Natural killer cell (primary cell): ENCODE data around the gene TTC6. TPM values are rescaled to one million over a fixed set of nuclear protein-coding genes. Genes with fewer than 3 reads are reported as not detected.

Experiments used
- ATAC-seq, 3 donors: fragments of 150-1000 bp in 2 of 3; fragments of 200-7000 bp in 1 of 3; cut with Tn5 transposase; 1 replicate in 1 of 3; 2 replicates in 2 of 3; pipeline ENCODE4 v1.10.0; 2021; ENCODE audit warnings: mild to moderate bottlenecking in 2 of 3, moderate library complexity in 2 of 3
- DNase-seq, 2 donors: peaks; one replicate each; pipeline versions ENCODE4 v3.0.0 to v3.0.0-alpha.2; 2013 to 2021; ENCODE audit warnings: mixed read lengths in 1 of 2
- H3K27ac ChIP-seq: one replicate; pipeline ENCODE4 v1.5.1; 2013; ENCODE audit warnings: mild to moderate bottlenecking, low read length
- H3K27me3 ChIP-seq: one replicate; pipeline ENCODE4 v1.6.1; 2013; ENCODE audit warnings: low read length; ENCODE audit not compliant: control insufficient read depth, insufficient read depth
- H3K36me3 ChIP-seq: one replicate; pipeline ENCODE4 v1.6.1; 2013; ENCODE audit warnings: low read length; ENCODE audit not compliant: control insufficient read depth, insufficient read depth
- H3K4me1 ChIP-seq: one replicate; pipeline ENCODE4 v1.6.1; 2013; ENCODE audit warnings: low read length; ENCODE audit not compliant: control insufficient read depth, insufficient read depth
- H3K4me3 ChIP-seq: one replicate; pipeline ENCODE4 v1.5.1; 2013; ENCODE audit warnings: low read length
- H3K9me3 ChIP-seq: one replicate; pipeline ENCODE4 v1.6.1; 2013; ENCODE audit warnings: low read length; ENCODE audit not compliant: control insufficient read depth, insufficient read depth
- H3K27ac Mint-ChIP-seq, 2 donors: one replicate each; pipeline ENCODE4 v1.8.0; 2022; ENCODE audit warnings: mild to moderate bottlenecking in 2 of 2, mixed read lengths in 2 of 2, moderate library complexity in 1 of 2
- H3K27me3 Mint-ChIP-seq, 2 donors: one replicate each; pipeline ENCODE4 v1.8.0; 2022; ENCODE audit warnings: low read depth in 2 of 2, mixed read lengths in 2 of 2
- H3K36me3 Mint-ChIP-seq: one replicate; pipeline ENCODE4 v1.8.0; 2022; ENCODE audit warnings: mixed read lengths
- H3K4me1 Mint-ChIP-seq, 2 donors: one replicate each; pipeline ENCODE4 v1.8.0; 2022; ENCODE audit warnings: mixed read lengths in 2 of 2
- H3K4me3 Mint-ChIP-seq: one replicate; pipeline ENCODE4 v1.8.0; 2022; ENCODE audit warnings: mild to moderate bottlenecking, moderate library complexity, mixed read lengths
- H3K9me3 Mint-ChIP-seq, 2 donors: one replicate each; pipeline ENCODE4 v1.8.0; 2022; ENCODE audit warnings: mixed read lengths in 2 of 2
- WGBS: methylation state at CpG from one replicate; pipeline ENCODE4 v1.1.7; 2013; ENCODE audit warnings: missing lambda C conversion rate; ENCODE audit not compliant: insufficient coverage; 5-methylcytosine and 5-hydroxymethylcytosine counted together
- intact Hi-C: fragments of 100-400 bp; cut with micrococcal nuclease; formaldehyde crosslinking; loops from one replicate; pipeline ENCODE4 v1.14.2; 2022
- total RNA-seq, 4 donors: library from RNA; stranded (reverse); fragments of 120-200 nt in 1 of 4; gene quantifications; one replicate each; pipeline versions ENCODE4 v1.2.3 to v1.2.4, GENCODE V29; 2013 to 2022
- TF ChIP-seq, protein P1 (sequence below): fragments of 200-600 bp; IDR thresholded peaks from one replicate; pipeline ENCODE4 v1.8.0; 2022; ENCODE audit warnings: antibody characterized with exemption

Gene TTC6
- total RNA-seq, 3 donors from 2014 or later (not counting 1 experiment from before 2014, with no cell fraction given), result not detected

DNA sequence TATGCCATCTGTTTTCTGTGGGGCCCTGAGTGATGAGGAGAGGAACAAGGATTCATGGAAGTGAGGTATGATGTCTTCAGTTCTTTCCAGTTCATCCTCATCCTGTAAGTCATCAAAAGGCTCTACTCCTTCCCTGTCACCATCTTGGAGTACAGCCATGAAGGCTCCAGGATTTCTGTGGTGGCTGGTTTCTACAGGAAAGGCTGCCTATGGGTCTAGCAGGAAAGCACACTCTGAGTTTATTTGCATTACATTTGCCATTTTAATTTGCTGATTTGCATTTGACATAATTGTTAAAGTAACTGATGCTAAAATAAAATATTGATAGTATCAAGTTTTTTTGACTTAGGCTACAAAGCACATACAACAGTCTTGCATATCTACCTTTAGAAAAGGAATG lies 11.2 kb downstream of the TTC6 start:
- intact Hi-C loops, result no loop called here
- peaks cover 7 to 20% of the 10 kb centered on the region in 2 donors for H3K27me3 Mint-ChIP-seq
- Histone ChIP-seq H3K36me3 (no peaks in the 10 kb centered on the region), H3K27me3 (peaks cover 11% of the 10 kb centered on the region), H3K4me1 (no peaks in the 10 kb centered on the region), H3K9me3 (peaks cover 11% of the 10 kb centered on the region), H3K27ac (no peak overlapping the region), H3K4me3 (no peak overlapping the region)
- TF ChIP-seq, protein P1, sequence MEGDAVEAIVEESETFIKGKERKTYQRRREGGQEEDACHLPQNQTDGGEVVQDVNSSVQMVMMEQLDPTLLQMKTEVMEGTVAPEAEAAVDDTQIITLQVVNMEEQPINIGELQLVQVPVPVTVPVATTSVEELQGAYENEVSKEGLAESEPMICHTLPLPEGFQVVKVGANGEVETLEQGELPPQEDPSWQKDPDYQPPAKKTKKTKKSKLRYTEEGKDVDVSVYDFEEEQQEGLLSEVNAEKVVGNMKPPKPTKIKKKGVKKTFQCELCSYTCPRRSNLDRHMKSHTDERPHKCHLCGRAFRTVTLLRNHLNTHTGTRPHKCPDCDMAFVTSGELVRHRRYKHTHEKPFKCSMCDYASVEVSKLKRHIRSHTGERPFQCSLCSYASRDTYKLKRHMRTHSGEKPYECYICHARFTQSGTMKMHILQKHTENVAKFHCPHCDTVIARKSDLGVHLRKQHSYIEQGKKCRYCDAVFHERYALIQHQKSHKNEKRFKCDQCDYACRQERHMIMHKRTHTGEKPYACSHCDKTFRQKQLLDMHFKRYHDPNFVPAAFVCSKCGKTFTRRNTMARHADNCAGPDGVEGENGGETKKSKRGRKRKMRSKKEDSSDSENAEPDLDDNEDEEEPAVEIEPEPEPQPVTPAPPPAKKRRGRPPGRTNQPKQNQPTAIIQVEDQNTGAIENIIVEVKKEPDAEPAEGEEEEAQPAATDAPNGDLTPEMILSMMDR, result no peak
- no peaks in the 10 kb centered on the region for H3K4me1 Mint-ChIP-seq
- ATAC-seq, result no peak
- no peaks in the 10 kb centered on the region for H3K36me3 Mint-ChIP-seq
- H3K27ac Mint-ChIP-seq, result no peak overlapping the region
- peaks cover 0 to 3% of the 10 kb centered on the region in 2 donors for H3K9me3 Mint-ChIP-seq
- no peak overlapping the region for H3K4me3 Mint-ChIP-seq
- DNase-seq, result no peak

DNA sequence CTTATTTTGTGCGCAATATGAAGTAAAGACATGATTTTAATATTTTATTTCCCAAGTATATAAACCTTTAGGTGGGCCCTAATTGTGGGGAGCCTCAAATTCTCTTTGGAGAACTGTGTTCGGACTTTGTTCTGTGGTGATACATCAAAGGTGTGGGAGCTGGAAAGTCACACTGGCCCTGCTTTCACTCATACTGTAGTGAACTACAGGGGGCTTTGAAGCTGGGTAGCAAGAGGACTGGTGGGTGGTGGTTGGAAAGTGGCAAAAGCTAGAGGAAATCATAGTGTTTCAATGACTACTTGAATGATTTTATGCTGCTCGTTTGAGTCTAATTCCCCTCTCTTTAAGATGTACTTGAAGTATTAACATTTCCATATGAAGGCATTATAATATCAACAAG lies 13.2 kb downstream of the TTC6 start:
- Mint-ChIP-seq H3K9me3 (peaks cover 2 to 9% of the 10 kb centered on the region in 2 donors), H3K27me3 (peaks cover 0 to 13% of the 10 kb centered on the region in 2 donors), H3K36me3 (no peaks in the 10 kb centered on the region), H3K4me1 (no peaks in the 10 kb centered on the region), H3K27ac (no peak overlapping the region), H3K4me3 (no peak overlapping the region)
- no peaks in the 10 kb centered on the region for H3K27me3 ChIP-seq
- H3K4me3 ChIP-seq, result no peak overlapping the region
- H3K9me3 ChIP-seq, result peaks cover 12% of the 10 kb centered on the region
- intact Hi-C loops, result no loop called here
- no peaks in the 10 kb centered on the region for H3K4me1 ChIP-seq
- TF ChIP-seq, protein P1, result no peak
- no peak for DNase-seq
- ATAC-seq, result no peak
- WGBS, result 86% methylated on average over 2 of the region's 3 CpGs
- no peaks in the 10 kb centered on the region for H3K36me3 ChIP-seq
- no peak overlapping the region for H3K27ac ChIP-seq

DNA sequence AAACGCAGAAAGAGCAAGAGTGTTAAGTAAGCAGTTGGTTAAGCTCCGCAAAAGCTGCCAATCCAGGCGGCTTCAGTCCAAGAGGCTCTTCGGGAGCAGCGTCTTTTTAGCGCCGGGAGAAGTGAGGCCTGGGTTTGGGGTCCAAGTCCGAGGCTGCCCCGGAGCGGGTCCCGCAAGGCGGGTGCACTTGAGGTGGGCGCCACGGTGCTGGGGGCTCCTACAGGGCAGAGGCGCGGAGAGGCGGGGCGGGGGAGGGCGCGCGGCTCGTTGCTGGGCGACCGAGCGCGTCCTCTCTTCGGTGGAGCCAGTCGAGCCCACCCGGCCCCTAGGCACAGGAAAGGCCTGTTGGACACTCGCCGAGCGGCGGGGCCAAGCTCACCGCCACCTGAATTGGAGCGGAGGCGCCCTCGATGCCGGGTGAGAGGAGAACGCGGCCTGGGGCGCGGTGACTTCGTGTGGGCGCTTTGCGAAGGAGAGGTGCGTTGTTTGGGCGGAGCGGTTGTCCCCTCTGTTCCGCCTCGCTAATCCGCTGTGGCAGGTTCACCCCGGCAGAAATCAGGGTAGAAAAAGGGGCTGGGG lies 15.6 kb downstream of the TTC6 start:
- H3K27me3 ChIP-seq, result no peaks in the 10 kb centered on the region
- Mint-ChIP-seq H3K4me3 (no peak overlapping the region), H3K4me1 (no peaks in the 10 kb centered on the region), H3K27ac (no peak overlapping the region), H3K36me3 (peaks cover 11% of the 10 kb centered on the region), H3K9me3 (peaks cover 6 to 15% of the 10 kb centered on the region in 2 donors), H3K27me3 (peaks cover 0 to 8% of the 10 kb centered on the region in 2 donors)
- DNase-seq (no peak), ATAC-seq (no peak)
- H3K27ac ChIP-seq, result no peak overlapping the region
- H3K36me3 ChIP-seq, result no peaks in the 10 kb centered on the region
- intact Hi-C loops, result no loop called here
- 21% methylated on average over 52 of the region's 52 CpGs for WGBS
- no peak overlapping the region for H3K4me3 ChIP-seq
- H3K4me1 ChIP-seq, result no peaks in the 10 kb centered on the region
- TF ChIP-seq, protein P1, result no peak
- peaks cover 19% of the 10 kb centered on the region for H3K9me3 ChIP-seq
